Astrocyte (in vitro differentiated cells and primary cell): Measurements from ENCODE around the gene OR6B1. TPM values are rescaled to one million over a fixed set of nuclear protein-coding genes. Genes with fewer than 3 reads are reported as not detected.

Experiments used
- DNase-seq: peaks from one replicate; pipeline ENCODE4 v3.0.0-alpha.2; 2010; ENCODE audit warnings: low read depth
- FAIRE-seq: peaks from 2 replicates; lab custom pipeline; 2011; peaks lifted over from hg19 to GRCh38; lab: Jason Lieb, UNC
- H2AFZ ChIP-seq: 2 replicates; pipeline ENCODE4 v1.6.0; 2012; ENCODE audit warnings: low read depth, low read length, inconsistent platforms
- H3K27ac ChIP-seq: 2 replicates; pipeline ENCODE4 v1.5.1; 2011; ENCODE audit warnings: low read depth, low read length, inconsistent platforms
- H3K27me3 ChIP-seq: 2 replicates; pipeline ENCODE4 v1.6.0; 2011; ENCODE audit warnings: low read length, inconsistent platforms; ENCODE audit not compliant: insufficient read depth
- H3K36me3 ChIP-seq: 2 replicates; pipeline ENCODE4 v1.5.1; 2011; ENCODE audit warnings: low read length, inconsistent platforms; ENCODE audit not compliant: insufficient read depth
- H3K4me1 ChIP-seq: 2 replicates; pipeline ENCODE4 v1.5.1; 2011; ENCODE audit warnings: low read length, inconsistent platforms; ENCODE audit not compliant: insufficient read depth
- H3K4me2 ChIP-seq: 2 replicates; pipeline ENCODE4 v1.6.0; 2012; ENCODE audit warnings: low read length, inconsistent platforms
- H3K4me3 ChIP-seq: 2 replicates; pipeline ENCODE4 v1.5.1; 2011; ENCODE audit warnings: low read depth, mild to moderate bottlenecking, low read length, inconsistent platforms; ENCODE audit not compliant: insufficient read depth
- H3K79me2 ChIP-seq: 2 replicates; pipeline ENCODE4 v1.6.0; 2012; ENCODE audit warnings: mild to moderate bottlenecking, low read length, inconsistent platforms; ENCODE audit not compliant: insufficient read depth
- H3K9ac ChIP-seq: 2 replicates; pipeline ENCODE4 v1.6.0; 2012; ENCODE audit warnings: mild to moderate bottlenecking, low read length, inconsistent platforms
- H3K9me3 ChIP-seq: 2 replicates; pipeline ENCODE4 v1.5.1; 2012; ENCODE audit warnings: low read depth, mild to moderate bottlenecking, low read length, inconsistent platforms; ENCODE audit not compliant: insufficient read depth
- H4K20me1 ChIP-seq: 2 replicates; pipeline ENCODE4 v1.6.0; 2012; ENCODE audit warnings: low read length, inconsistent platforms; ENCODE audit not compliant: insufficient read depth
- H3K27ac Mint-ChIP-seq: one replicate; pipeline ENCODE4 v1.8.0; 2021; ENCODE audit warnings: mild to moderate bottlenecking, mixed read lengths; ENCODE audit not compliant: unreplicated experiment
- H3K27me3 Mint-ChIP-seq: one replicate; pipeline ENCODE4 v1.8.0; 2021; ENCODE audit warnings: low read depth, mixed read lengths; ENCODE audit not compliant: unreplicated experiment
- H3K36me3 Mint-ChIP-seq: one replicate; pipeline ENCODE4 v1.8.0; 2021; ENCODE audit warnings: low read depth, mixed read lengths; ENCODE audit not compliant: unreplicated experiment
- H3K4me1 Mint-ChIP-seq: one replicate; pipeline ENCODE4 v1.8.0; 2021; ENCODE audit warnings: low read depth, mixed read lengths; ENCODE audit not compliant: unreplicated experiment
- H3K4me3 Mint-ChIP-seq: one replicate; pipeline ENCODE4 v1.8.0; 2021; ENCODE audit warnings: mild to moderate bottlenecking, moderate library complexity, mixed read lengths; ENCODE audit not compliant: unreplicated experiment
- H3K9me3 Mint-ChIP-seq: one replicate; pipeline ENCODE4 v1.8.0; 2021; ENCODE audit warnings: mild to moderate bottlenecking, mixed read lengths; ENCODE audit not compliant: unreplicated experiment
- CTCF ChIP-seq: IDR thresholded peaks from 2 replicates; pipeline ENCODE4 v1.5.1; 2011; ENCODE audit warnings: low read depth, mild to moderate bottlenecking, inconsistent platforms, low read length, moderate library complexity; ENCODE audit not compliant: insufficient read depth
- EZH2 ChIP-seq: IDR thresholded peaks from 2 replicates; pipeline ENCODE4 v1.6.1; 2012; ENCODE audit warnings: mild to moderate bottlenecking, low read length, inconsistent platforms; ENCODE audit not compliant: insufficient read depth
- total RNA-seq: library from RNA; stranded (reverse); gene quantifications from 2 replicates; pipeline ENCODE4 v1.2.1, GENCODE V29; 2021

Gene OR6B1
- total RNA-seq, 1 donor from 2014 or later, result not detected

DNA sequence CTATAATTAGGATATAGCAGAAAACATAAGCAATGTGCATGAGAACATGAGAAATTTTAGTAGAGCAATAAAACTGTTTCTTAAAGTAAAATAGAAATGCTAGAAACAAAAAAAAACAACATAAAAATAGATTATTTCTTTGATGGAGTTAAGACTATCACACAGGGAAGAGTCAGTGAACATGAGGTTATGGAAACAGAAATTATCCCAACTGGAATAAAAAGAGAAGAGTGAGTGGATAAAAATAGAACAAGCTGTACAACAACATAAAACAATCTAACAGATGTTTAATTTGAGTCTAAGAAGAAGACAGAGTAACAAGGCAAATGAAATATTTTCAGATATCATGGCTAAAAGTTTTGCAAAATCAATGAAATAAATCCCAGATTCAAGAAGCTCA is 7.5 kb upstream of the OR6B1 start:
- TF ChIP-seq EZH2, result no peak
- TF ChIP-seq CTCF, result no peak
- no peaks in the 10 kb centered on the region for H3K4me1 ChIP-seq
- DNase-seq (no peak), FAIRE-seq (no peak)
- no peaks in the 10 kb centered on the region for H3K27me3 ChIP-seq
- Mint-ChIP-seq H3K4me1 (no peaks in the 10 kb centered on the region), H3K9me3 (peaks cover 7% of the 10 kb centered on the region), H3K36me3 (no peaks in the 10 kb centered on the region), H3K4me3 (no peak overlapping the region), H3K27ac (no peak overlapping the region), H3K27me3 (no peaks in the 10 kb centered on the region)
- H4K20me1 ChIP-seq, result no peaks in the 10 kb centered on the region
- no peaks in the 10 kb centered on the region for H3K36me3 ChIP-seq
- H3K27ac ChIP-seq, result no peak overlapping the region
- H3K4me2 ChIP-seq, result no peak overlapping the region
- no peak overlapping the region for H3K4me3 ChIP-seq
- H2AFZ ChIP-seq, result no peak overlapping the region
- H3K79me2 ChIP-seq, result no peaks in the 10 kb centered on the region
- no peaks in the 10 kb centered on the region for H3K9me3 ChIP-seq
- no peak overlapping the region for H3K9ac ChIP-seq

DNA sequence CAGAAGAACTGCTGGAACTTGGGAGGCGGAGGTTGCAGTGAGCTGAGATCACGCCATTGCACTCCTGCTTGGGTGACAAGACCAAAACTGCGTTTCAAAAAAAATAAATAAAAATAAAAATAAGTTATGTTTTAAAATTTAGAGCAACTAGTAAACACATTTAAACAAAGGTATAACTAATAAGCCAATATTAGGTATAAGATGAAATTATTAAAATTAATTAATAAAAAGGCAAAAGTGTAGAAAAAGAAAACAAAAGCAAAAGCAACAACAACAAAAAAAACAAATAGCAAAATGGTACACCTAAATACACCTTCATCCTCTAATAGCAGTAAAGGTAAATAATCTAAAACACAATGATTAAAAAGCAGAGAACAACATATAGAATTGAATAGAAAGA is 6.2 kb upstream of the OR6B1 start:
- H3K4me3 Mint-ChIP-seq, result no peak overlapping the region
- DNase-seq, result no peak
- FAIRE-seq, result no peak

More for the DNA sequence above, 6.2 kb upstream of the OR6B1 start:
- H3K27ac Mint-ChIP-seq, result no peak overlapping the region
- H3K27me3 Mint-ChIP-seq, result no peaks in the 10 kb centered on the region
- Histone ChIP-seq H3K4me2 (no peak overlapping the region), H3K9me3 (no peaks in the 10 kb centered on the region), H4K20me1 (no peaks in the 10 kb centered on the region), H3K27ac (no peak overlapping the region), H2AFZ (no peak overlapping the region), H3K79me2 (no peaks in the 10 kb centered on the region), H3K9ac (no peak overlapping the region), H3K36me3 (no peaks in the 10 kb centered on the region), H3K4me3 (no peak overlapping the region), H3K4me1 (no peaks in the 10 kb centered on the region), H3K27me3 (no peaks in the 10 kb centered on the region)
- no peaks in the 10 kb centered on the region for H3K4me1 Mint-ChIP-seq
- H3K9me3 Mint-ChIP-seq, result peaks cover 7% of the 10 kb centered on the region
- TF ChIP-seq EZH2 (no peak), CTCF (no peak)
- no peaks in the 10 kb centered on the region for H3K36me3 Mint-ChIP-seq
